Gastroesophageal sphincter (tissue), 4 donors: ENCODE results near the gene UROC1. TPM values are rescaled to one million over a fixed set of nuclear protein-coding genes. Genes with fewer than 3 reads are reported as not detected.

Experiments used
- ATAC-seq: fragments of 150-250 bp; one replicate; pipeline ENCODE4 v1.9.1; 2016; ENCODE audit warnings: mild to moderate bottlenecking, moderate library complexity
- H3K27ac ChIP-seq, 4 donors: fragments of 200-600 bp; sonication (generic) in 3 of 4; 1 replicate in 3 of 4; 2 replicates in 1 of 4; pipeline ENCODE4 v1.5.1; 2016 to 2019
- H3K27me3 ChIP-seq: fragments of 200-600 bp; sonication (generic); one replicate; pipeline ENCODE4 v1.5.1; 2019
- H3K36me3 ChIP-seq, 2 donors: fragments of 200-600 bp; sonication (generic); one replicate each; pipeline ENCODE4 v1.5.1; 2019; ENCODE audit warnings: control low read depth in 1 of 2
- H3K4me1 ChIP-seq, 3 donors: fragments of 200-600 bp; sonication (generic); 1 replicate in 2 of 3; 2 replicates in 1 of 3; pipeline ENCODE4 v1.5.1; 2016 to 2019; ENCODE audit warnings: control low read depth in 2 of 3
- H3K4me3 ChIP-seq, 2 donors: fragments of 200-600 bp; sonication (generic); one replicate each; pipeline ENCODE4 v1.5.1; 2019; ENCODE audit warnings: mild to moderate bottlenecking in 1 of 2, moderate library complexity in 1 of 2
- H3K9me3 ChIP-seq, 3 donors: fragments of 200-600 bp; sonication (generic); one replicate each; pipeline ENCODE4 v1.5.1; 2017 to 2019; ENCODE audit warnings: control low read depth in 2 of 3
- CTCF ChIP-seq, 4 experiments: fragments of 200-600 bp in 2 of 4; fragments of 450-650 bp in 2 of 4; sonication (generic) in 1 of 4; IDR thresholded peaks; one replicate each; pipeline ENCODE4 v1.5.1; 2017 to 2019; ENCODE audit warnings: antibody characterized with exemption in 4 of 4, mild to moderate bottlenecking in 2 of 4, moderate library complexity in 2 of 4
- EP300 ChIP-seq: sonication (generic); formaldehyde crosslinking; IDR thresholded peaks from one replicate; pipeline ENCODE4 v1.6.1; 2017; ENCODE audit warnings: antibody characterized with exemption, mild to moderate bottlenecking
- POLR2A ChIP-seq, 2 donors: fragments of 450-650 bp; IDR thresholded peaks; one replicate each; pipeline ENCODE4 v1.6.1; 2017; ENCODE audit warnings: antibody characterized with exemption in 2 of 2, mild to moderate bottlenecking in 2 of 2, moderate library complexity in 1 of 2
- POLR2AphosphoS5 ChIP-seq: sonication (generic); formaldehyde crosslinking; IDR thresholded peaks from one replicate; pipeline ENCODE4 v1.6.1; 2017; ENCODE audit warnings: antibody characterized with exemption
- WGBS, 2 donors: methylation state at CpG; one replicate each; pipeline ENCODE4 v1.1.5; 2018; ENCODE audit warnings: low coverage in 1 of 2; 5-methylcytosine and 5-hydroxymethylcytosine counted together
- total RNA-seq, 4 donors: library from RNA; depleted of rRNA; stranded (reverse); fragments of >200 nt; gene quantifications; one replicate each; pipeline ENCODE4 v1.1.0, GENCODE V29; 2016

The UROC1 gene
- total RNA-seq, 4 donors from 2014 or later: not detected

- WGBS, 2 donors: 77 to 80% methylated on average over 9 to 13 of the region's 19 CpGs
- no peak overlapping the region for H3K27ac ChIP-seq
- no peaks in the 10 kb centered on the region for H3K36me3 ChIP-seq
- ATAC-seq: no peak
- H3K4me1 ChIP-seq: no peaks in the 10 kb centered on the region
- H3K9me3 ChIP-seq: no peaks in the 10 kb centered on the region
- H3K4me3 ChIP-seq: no peak overlapping the region
- peaks cover 27% of the 10 kb centered on the region for H3K27me3 ChIP-seq
- TF ChIP-seq CTCF (IDR thresholded peaks at IDR 0.05): no peak
- no peak for TF ChIP-seq EP300
- TF ChIP-seq POLR2A (IDR thresholded peaks at IDR 0.05): no peak
- TF ChIP-seq POLR2AphosphoS5: no peak
Observed at GRCh38 chr3:126553284-126554084, 35.9 kb upstream of the UROC1 start.

- no peak for ATAC-seq
- Histone ChIP-seq H3K4me1 (no peaks in the 10 kb centered on the region), H3K4me3 (no peak overlapping the region), H3K36me3 (no peaks in the 10 kb centered on the region), H3K27me3 (peaks cover 34% of the 10 kb centered on the region), H3K27ac (no peak overlapping the region), H3K9me3 (no peaks in the 10 kb centered on the region)
- TF ChIP-seq EP300 (no peak), POLR2AphosphoS5 (no peak), POLR2A (IDR thresholded peaks at IDR 0.05) (no peak), CTCF (IDR thresholded peaks at IDR 0.05) (no peak)
- WGBS, 2 donors: 50% methylated on average over 1 of the region's 14 CpGs; no CpG with 5 or more reads in 1 of the 2 donors
Observed at GRCh38 chr3:126552688-126553283, 35.2 kb upstream of the UROC1 start.

- ATAC-seq: no peak
- Histone ChIP-seq H3K27ac (no peak overlapping the region), H3K4me3 (no peak overlapping the region), H3K36me3 (no peaks in the 10 kb centered on the region), H3K9me3 (no peaks in the 10 kb centered on the region), H3K27me3 (peaks cover 40% of the 10 kb centered on the region), H3K4me1 (no peaks in the 10 kb centered on the region)
- TF ChIP-seq POLR2A (IDR thresholded peaks at IDR 0.05) (no peak), CTCF (IDR thresholded peaks at IDR 0.05) (no peak), EP300 (no peak), POLR2AphosphoS5 (no peak)
- 80 to 100% methylated on average over 1 of the region's 17 CpGs for WGBS, 2 donors
Observed at GRCh38 chr3:126551839-126552687, 34.5 kb upstream of the UROC1 start.

GRCh38 chr3:126551121-126551838, 33.7 kb upstream of the UROC1 start:
- no peak overlapping the region for H3K4me3 ChIP-seq
- no peak overlapping the region for H3K27ac ChIP-seq
- no peaks in the 10 kb centered on the region for H3K9me3 ChIP-seq
- ATAC-seq: no peak
- TF ChIP-seq EP300: no peak
- no peak for TF ChIP-seq POLR2A (IDR thresholded peaks at IDR 0.05)
- no peak for TF ChIP-seq POLR2AphosphoS5
- no peak for TF ChIP-seq CTCF (IDR thresholded peaks at IDR 0.05)
- peaks cover 48% of the 10 kb centered on the region for H3K27me3 ChIP-seq
- no peaks in the 10 kb centered on the region for H3K36me3 ChIP-seq
- WGBS, 2 donors: 40 to 70% methylated on average over 2 to 6 of the region's 13 CpGs
- H3K4me1 ChIP-seq: no peaks in the 10 kb centered on the region
